ENCODE results near the gene FOSL1. TPM values are rescaled to one million over a fixed set of nuclear protein-coding genes. Genes with fewer than 3 reads are reported as not detected.
"Not testable (repeated sequence)": the region's sequence is repeated elsewhere in the genome, so short reads cannot be mapped to it uniquely, and the experiment has no call there.

Gene FOSL1
- total and polyA plus RNA-seq, 2 donors: 7.5 TPM; not detected in 1

GRCh38 chr11:65897020-65897471 lies 3.1 kb downstream of the FOSL1 start:
- 91% methylated on average over 4 of the region's 4 CpGs for WGBS
- no peaks in the 10 kb centered on the region for H3K36me3 ChIP-seq (ENCODE audit: insufficient read depth)
- no peak overlapping the region for H3K27ac ChIP-seq (ENCODE audit: low read depth)
- no peak for DNase-seq (ENCODE audit: extremely low spot score)
- H3K4me3 ChIP-seq (ENCODE audit: low read depth, low read length): no peak overlapping the region
- no peaks in the 10 kb centered on the region for H3K4me1 ChIP-seq (ENCODE audit: insufficient read depth)

GRCh38 chr11:65896034-65896999 lies 3.9 kb downstream of the FOSL1 start:
- DNase-seq (ENCODE audit: extremely low spot score): no peak
- Histone ChIP-seq H3K36me3 (ENCODE audit: insufficient read depth) (no peaks in the 10 kb centered on the region), H3K4me3 (ENCODE audit: low read depth, low read length) (no peak overlapping the region), H3K27ac (ENCODE audit: low read depth) (no peak overlapping the region), H3K4me1 (ENCODE audit: insufficient read depth) (no peaks in the 10 kb centered on the region)
- WGBS: 91% methylated on average over 14 of the region's 14 CpGs

GRCh38 chr11:65895482-65895981 lies 4.7 kb downstream of the FOSL1 start:
- H3K4me3 ChIP-seq (ENCODE audit: low read depth, low read length): no peak overlapping the region
- DNase-seq (ENCODE audit: extremely low spot score): no peak
- H3K27ac ChIP-seq (ENCODE audit: low read depth): no peak overlapping the region
- no peaks in the 10 kb centered on the region for H3K36me3 ChIP-seq (ENCODE audit: insufficient read depth)
- no peaks in the 10 kb centered on the region for H3K4me1 ChIP-seq (ENCODE audit: insufficient read depth)
- 94% methylated on average over 5 of the region's 5 CpGs for whole genome bisulfite sequencing

- H3K27ac ChIP-seq (ENCODE audit: low read depth): peak overlapping the region; percentile 40
- no peaks in the 10 kb centered on the region for H3K4me1 ChIP-seq (ENCODE audit: insufficient read depth)
- no peak for DNase-seq (ENCODE audit: extremely low spot score)
- peak overlapping the region; percentile 7 for H3K4me3 ChIP-seq (ENCODE audit: low read depth, low read length)
- 77% methylated on average over 16 of the region's 16 CpGs for WGBS
- H3K36me3 ChIP-seq (ENCODE audit: insufficient read depth): no peaks in the 10 kb centered on the region
Observed at GRCh38 chr11:65894034-65894591, 6.1 kb downstream of the FOSL1 start.

- Histone ChIP-seq H3K4me1 (ENCODE audit: insufficient read depth) (no peaks in the 10 kb centered on the region), H3K36me3 (ENCODE audit: insufficient read depth) (no peaks in the 10 kb centered on the region), H3K4me3 (ENCODE audit: low read depth, low read length) (no peak overlapping the region), H3K27ac (ENCODE audit: low read depth) (peak overlapping the region; percentile 4)
- 69% methylated on average over 10 of the region's 10 CpGs for WGBS
- no peak for DNase-seq (ENCODE audit: extremely low spot score)
Observed at GRCh38 chr11:65892661-65893317, 7.4 kb downstream of the FOSL1 start.

- not testable (repeated sequence) for DNase-seq (ENCODE audit: extremely low spot score); H3K36me3 ChIP-seq (ENCODE audit: insufficient read depth); H3K27ac ChIP-seq (ENCODE audit: low read depth); H3K4me1 ChIP-seq (ENCODE audit: insufficient read depth)
- 61% methylated on average over 5 of the region's 5 CpGs for WGBS
- peak overlapping the region; percentile 61 for H3K4me3 ChIP-seq (ENCODE audit: low read depth, low read length)
Observed at GRCh38 chr11:65892137-65892540, 8.0 kb downstream of the FOSL1 start.

- H3K36me3 ChIP-seq (ENCODE audit: insufficient read depth): no peaks in the 10 kb centered on the region
- H3K27ac ChIP-seq (ENCODE audit: low read depth): peak overlapping the region; percentile 90
- H3K4me1 ChIP-seq (ENCODE audit: insufficient read depth): no peaks in the 10 kb centered on the region
- WGBS: 3% methylated on average over 57 of the region's 57 CpGs
- peak overlapping the region; percentile 61 for H3K4me3 ChIP-seq (ENCODE audit: low read depth, low read length)
- DNase-seq (ENCODE audit: extremely low spot score): no peak
Observed at GRCh38 chr11:65891219-65892136, 8.7 kb downstream of the FOSL1 start.

- WGBS: under 1% methylated on average over 94 of the region's 94 CpGs
- peak within 1 kb of the TSS; percentile 61 for H3K4me3 ChIP-seq (ENCODE audit: low read depth, low read length)
- no peaks in the 10 kb centered on the region for H3K36me3 ChIP-seq (ENCODE audit: insufficient read depth)
- H3K4me1 ChIP-seq (ENCODE audit: insufficient read depth): no peaks in the 10 kb centered on the region
- peak; percentile 91 for DNase-seq (ENCODE audit: extremely low spot score)
- peak within 1 kb of the TSS; percentile 90 for H3K27ac ChIP-seq (ENCODE audit: low read depth)
Observed at GRCh38 chr11:65890324-65891218, 9.6 kb downstream of the FOSL1 start, which contains the start of gene CCDC85B. CCDC85B (plus strand) TSS chr11:65890673; CDS start chr11:65890784, 111 bp downstream.

- Histone ChIP-seq H3K4me1 (ENCODE audit: insufficient read depth) (no peaks in the 10 kb centered on the region), H3K27ac (ENCODE audit: low read depth) (peak within 1 kb of the TSS; percentile 91), H3K36me3 (ENCODE audit: insufficient read depth) (no peaks in the 10 kb centered on the region), H3K4me3 (ENCODE audit: low read depth, low read length) (peak within 1 kb of the TSS; percentile 51)
- peak; percentile 91 for DNase-seq (ENCODE audit: extremely low spot score)
- WGBS: under 1% methylated on average over 57 of the region's 57 CpGs
Observed at GRCh38 chr11:65888163-65888814, 11.9 kb downstream of the FOSL1 start, which contains the start of gene FIBP. FIBP (minus strand) TSS chr11:65888471; CDS start chr11:65888418, 53 bp downstream.

- peak overlapping the region; percentile 83 for H3K27ac ChIP-seq (ENCODE audit: low read depth)
- 3% methylated on average over 23 of the region's 23 CpGs for WGBS
- DNase-seq (ENCODE audit: extremely low spot score): no peak
- no peaks in the 10 kb centered on the region for H3K36me3 ChIP-seq (ENCODE audit: insufficient read depth)
- no peaks in the 10 kb centered on the region for H3K4me1 ChIP-seq (ENCODE audit: insufficient read depth)
- peak overlapping the region; percentile 51 for H3K4me3 ChIP-seq (ENCODE audit: low read depth, low read length)
Observed at GRCh38 chr11:65887723-65888162, 12.4 kb downstream of the FOSL1 start.

GRCh38 chr11:65886826-65887722 lies 13.1 kb downstream of the FOSL1 start:
- DNase-seq (ENCODE audit: extremely low spot score): no peak
- WGBS: 78% methylated on average over 14 of the region's 14 CpGs
- Histone ChIP-seq H3K4me3 (ENCODE audit: low read depth, low read length) (no peak overlapping the region), H3K36me3 (ENCODE audit: insufficient read depth) (no peaks in the 10 kb centered on the region), H3K27ac (ENCODE audit: low read depth) (no peak overlapping the region), H3K4me1 (ENCODE audit: insufficient read depth) (no peaks in the 10 kb centered on the region)
